Transverse colon (tissue), 4 donors: Measurements from ENCODE around the gene HOXC9.

ENCODE experiments used
- POLR2A ChIP-seq: fragments of 450-650 bp; IDR thresholded peaks from one replicate; pipeline ENCODE4 v1.6.1; 2016; ENCODE audit warnings: antibody characterized with exemption, mild to moderate bottlenecking, moderate library complexity
- POLR2AphosphoS5 ChIP-seq, 3 donors: sonication (generic); formaldehyde crosslinking; IDR thresholded peaks; one replicate each; pipeline ENCODE4 v1.6.1; 2016; ENCODE audit warnings: antibody characterized with exemption in 3 of 3
- TF ChIP-seq, protein P1 (sequence below), 5 experiments: fragments of 200-600 bp in 3 of 5; fragments of 450-650 bp in 2 of 5; sonication (generic) in 3 of 5; IDR thresholded peaks; 1 replicate in 2 of 5; 2 replicates in 3 of 5; pipeline ENCODE4 v1.5.1; 2016 to 2017; ENCODE audit warnings: antibody characterized with exemption in 5 of 5, inconsistent platforms in 3 of 5, mild to moderate bottlenecking in 2 of 5, moderate library complexity in 1 of 5

DNA sequence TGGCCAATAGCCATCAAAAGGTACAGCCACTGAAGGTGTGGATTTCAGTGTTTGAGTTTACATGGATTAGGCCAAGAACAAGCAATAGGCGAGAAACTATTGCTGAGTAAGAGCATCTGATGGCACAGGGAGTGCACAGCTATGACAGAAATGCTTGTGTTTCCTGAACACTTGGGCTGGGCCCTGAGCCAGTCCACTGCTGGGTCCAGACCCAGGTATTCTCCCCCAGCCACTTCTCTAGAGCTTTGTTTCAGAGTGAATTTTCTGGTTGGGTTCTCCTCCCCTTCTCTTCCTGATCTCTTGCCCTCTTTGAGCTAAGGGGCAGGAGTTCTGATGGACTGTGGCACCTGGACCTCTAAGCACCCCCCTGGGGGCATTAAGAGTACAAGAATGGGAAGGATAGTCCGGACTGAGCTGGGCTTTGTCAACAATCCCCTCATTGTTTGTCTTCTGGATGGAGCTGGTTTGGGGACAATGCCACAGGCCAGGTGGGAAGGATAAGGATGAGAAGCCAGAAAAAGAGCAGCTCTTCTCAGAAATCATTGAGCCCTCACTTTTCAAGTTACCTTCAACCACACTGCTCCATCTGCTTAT is 41.2 kb downstream of the HOXC9 start:
- no peak for TF ChIP-seq POLR2A
- TF ChIP-seq, protein P1, sequence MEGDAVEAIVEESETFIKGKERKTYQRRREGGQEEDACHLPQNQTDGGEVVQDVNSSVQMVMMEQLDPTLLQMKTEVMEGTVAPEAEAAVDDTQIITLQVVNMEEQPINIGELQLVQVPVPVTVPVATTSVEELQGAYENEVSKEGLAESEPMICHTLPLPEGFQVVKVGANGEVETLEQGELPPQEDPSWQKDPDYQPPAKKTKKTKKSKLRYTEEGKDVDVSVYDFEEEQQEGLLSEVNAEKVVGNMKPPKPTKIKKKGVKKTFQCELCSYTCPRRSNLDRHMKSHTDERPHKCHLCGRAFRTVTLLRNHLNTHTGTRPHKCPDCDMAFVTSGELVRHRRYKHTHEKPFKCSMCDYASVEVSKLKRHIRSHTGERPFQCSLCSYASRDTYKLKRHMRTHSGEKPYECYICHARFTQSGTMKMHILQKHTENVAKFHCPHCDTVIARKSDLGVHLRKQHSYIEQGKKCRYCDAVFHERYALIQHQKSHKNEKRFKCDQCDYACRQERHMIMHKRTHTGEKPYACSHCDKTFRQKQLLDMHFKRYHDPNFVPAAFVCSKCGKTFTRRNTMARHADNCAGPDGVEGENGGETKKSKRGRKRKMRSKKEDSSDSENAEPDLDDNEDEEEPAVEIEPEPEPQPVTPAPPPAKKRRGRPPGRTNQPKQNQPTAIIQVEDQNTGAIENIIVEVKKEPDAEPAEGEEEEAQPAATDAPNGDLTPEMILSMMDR (IDR thresholded peaks at IDR 0.05), result no peak
- TF ChIP-seq POLR2AphosphoS5 (IDR thresholded peaks at IDR 0.05), result no peak
